ENCODE results near the gene BHLHE23.

Gene BHLHE23

DNA sequence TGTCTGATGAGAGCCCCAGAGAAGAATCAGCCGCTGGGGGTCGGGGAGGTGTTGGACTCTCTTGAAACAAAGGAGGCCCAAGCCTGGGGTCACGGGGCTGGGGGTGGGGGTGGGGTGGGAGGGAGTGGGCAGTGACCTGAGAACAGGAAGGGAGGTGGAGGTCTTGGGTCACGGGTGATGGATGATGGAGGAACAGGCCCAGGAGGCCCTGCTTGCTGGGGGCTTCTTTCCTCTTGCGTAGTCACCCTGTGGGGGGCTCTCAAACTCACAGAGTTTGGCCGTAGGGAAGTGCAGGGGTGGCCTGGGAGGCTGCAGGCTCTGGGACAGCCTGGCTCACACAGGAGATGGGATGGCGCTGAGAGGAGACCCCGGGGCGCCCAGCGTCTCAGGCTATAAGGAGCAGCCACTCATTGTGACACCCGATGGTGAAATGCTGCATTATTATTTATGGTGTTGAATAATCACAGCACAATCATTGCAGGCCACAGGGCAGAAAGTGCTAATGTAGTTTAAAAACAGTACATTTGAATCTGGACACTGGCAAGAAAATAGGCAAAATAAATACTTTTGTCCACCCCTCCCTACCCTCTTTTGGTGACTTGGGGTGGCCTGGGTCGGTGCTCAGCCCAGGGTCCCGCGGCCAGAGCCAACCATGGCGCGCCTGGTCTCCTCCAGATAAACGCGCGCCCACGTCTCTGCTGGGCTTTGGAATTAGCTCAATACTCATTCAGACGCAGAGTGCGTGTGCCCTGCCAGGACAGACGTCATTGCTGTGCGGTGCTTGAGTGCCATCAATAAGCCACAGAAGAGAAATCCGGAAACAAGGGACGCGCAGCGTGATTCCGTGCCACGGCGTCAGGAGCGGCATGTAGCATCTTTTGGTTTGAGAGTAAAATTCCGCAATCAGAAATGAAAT, 27.3 kb upstream of the BHLHE23 start:
- Mint-ChIP-seq H3K4me1 (ENCODE audit: low read depth) (peaks cover 6% of the 10 kb centered on the region), H3K27me3 (ENCODE audit: low read depth) (peaks cover 20% of the 10 kb centered on the region), H3K9me3 (no peaks in the 10 kb centered on the region), H3K27ac (no peak overlapping the region), H3K4me3 (no peak overlapping the region), H3K36me3 (ENCODE audit: low read depth) (no peaks in the 10 kb centered on the region)

DNA sequence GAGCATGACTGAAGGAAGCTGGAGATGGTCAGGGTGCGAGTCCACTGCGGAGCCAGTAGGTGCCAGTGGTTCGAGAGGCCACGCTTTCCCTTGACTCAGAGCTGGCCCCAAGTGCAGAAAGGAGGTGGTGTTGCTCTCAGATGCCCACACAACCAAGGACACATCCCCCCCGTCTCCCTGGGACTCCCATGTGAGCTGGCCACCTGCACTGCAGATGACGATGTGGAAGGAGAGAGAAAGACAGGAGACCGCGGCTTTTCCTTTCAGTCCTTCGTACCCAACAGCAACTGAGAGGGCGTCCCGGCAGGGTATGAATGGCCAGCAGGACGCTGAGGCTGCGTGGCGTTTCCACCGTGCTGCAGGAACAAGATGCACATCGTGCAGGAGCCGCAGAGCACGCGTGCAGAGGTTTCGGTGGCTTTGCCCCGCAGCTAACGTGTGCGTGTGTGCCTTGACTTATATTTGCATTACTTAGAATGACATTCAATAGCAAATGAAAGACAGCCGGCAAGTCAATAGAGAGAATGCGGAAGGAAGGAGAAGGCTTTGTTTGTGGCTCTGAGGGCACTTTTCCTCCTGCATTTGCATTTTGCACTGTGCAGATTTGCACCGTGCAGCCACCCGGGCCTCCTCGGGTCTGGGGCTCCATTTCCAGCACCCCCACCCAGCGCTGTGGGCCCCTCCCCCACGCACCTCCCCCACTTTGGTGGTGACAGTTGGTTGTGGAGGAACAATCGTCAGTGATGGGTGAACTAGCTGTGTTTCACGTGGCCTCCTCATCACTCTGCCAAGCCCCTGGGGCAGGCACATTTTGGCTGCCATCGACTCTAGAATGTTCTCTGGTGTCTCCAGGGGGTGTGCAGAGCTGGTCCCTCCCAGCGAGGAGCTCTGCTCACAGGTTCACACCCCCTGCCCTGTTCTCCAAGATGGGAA, 26.4 kb upstream of the BHLHE23 start:
- Mint-ChIP-seq H3K4me1 (ENCODE audit: low read depth) (peaks cover 6% of the 10 kb centered on the region), H3K27me3 (ENCODE audit: low read depth) (peaks cover 20% of the 10 kb centered on the region), H3K4me3 (peak overlapping the region; percentile 31), H3K27ac (no peak overlapping the region), H3K9me3 (no peaks in the 10 kb centered on the region), H3K36me3 (ENCODE audit: low read depth) (no peaks in the 10 kb centered on the region)

DNA sequence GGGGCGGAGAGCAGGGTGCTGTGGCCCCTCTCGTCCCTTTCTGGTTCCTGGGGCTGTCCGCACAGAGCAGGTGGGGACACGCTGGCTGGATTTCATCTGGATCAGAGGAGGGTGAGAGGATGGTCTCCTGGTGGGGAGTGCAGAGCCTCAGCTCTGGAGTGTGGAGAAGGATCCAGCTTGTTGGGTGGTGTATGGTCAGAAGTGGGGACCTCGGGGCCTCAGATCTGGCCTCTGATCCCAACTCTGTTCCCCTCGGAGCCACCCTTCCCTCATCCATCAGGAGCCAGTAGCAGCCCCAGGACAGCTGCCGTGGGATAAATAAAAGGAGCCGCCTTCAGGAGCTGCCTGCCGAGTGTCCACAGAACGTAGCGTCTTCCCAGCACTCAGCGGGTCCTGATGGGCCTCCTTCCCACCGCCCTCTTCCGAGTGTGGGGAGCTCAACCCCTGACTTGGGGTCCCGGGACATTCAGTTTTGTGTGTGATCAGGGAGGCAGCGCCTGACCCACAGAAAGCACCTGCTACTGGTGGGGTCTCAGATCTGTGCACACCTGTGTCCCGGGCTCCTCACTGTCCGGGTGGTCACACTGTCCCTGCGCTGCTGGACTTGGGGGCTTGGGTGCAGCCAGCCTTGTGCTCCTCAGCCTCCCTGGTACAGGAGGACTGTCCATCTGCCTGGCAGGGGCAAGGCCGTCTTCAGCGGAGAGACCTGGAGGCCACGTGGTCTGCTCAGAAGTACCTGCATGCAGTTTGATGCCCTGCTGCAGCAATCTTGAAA, 25.4 kb upstream of the BHLHE23 start:
- H3K9me3 Mint-ChIP-seq: no peaks in the 10 kb centered on the region
- no peak overlapping the region for H3K4me3 Mint-ChIP-seq
- peaks cover 6% of the 10 kb centered on the region for H3K4me1 Mint-ChIP-seq (ENCODE audit: low read depth)
- H3K36me3 Mint-ChIP-seq (ENCODE audit: low read depth): no peaks in the 10 kb centered on the region
- no peak overlapping the region for H3K27ac Mint-ChIP-seq
- H3K27me3 Mint-ChIP-seq (ENCODE audit: low read depth): peaks cover 26% of the 10 kb centered on the region

DNA sequence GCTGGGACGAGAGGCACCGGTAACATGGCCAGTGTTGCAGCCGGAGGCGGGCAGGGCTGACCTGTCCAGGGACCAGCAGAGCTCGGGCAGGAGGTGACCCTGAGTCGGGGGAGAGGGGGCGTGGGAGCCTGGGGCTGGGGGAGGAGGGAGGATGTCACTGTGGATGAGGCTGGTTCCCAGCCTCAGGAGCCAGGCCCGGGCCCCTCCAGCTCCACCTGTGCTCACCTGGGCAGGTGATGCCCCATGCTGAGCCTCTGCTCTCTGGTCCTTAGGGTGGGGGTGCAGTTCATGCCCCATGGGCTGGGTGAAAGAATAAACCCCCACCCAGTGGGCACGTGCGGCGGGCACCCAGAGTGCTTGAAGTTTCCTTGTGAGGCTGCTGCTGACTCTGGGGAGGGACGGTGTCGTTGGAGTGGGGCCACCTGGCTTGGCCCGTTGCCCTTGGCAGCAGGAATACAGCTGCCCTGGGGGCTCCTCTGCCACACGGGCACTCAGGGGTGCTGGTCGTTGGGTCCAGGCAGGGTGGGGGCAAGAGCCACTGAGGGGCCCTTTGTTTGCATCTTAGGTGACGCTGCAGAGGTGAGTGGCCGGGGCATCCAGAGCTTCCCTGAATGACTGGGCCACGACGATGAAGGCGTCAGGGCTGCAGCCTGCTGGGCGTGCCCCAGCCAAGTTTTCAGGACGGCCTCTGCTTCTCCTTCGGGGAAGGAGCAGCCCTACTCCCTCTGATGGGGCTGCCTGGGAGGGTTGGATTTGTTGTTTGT, 24.7 kb upstream of the BHLHE23 start:
- no peak overlapping the region for H3K27ac Mint-ChIP-seq
- no peak overlapping the region for H3K4me3 Mint-ChIP-seq
- peaks cover 6% of the 10 kb centered on the region for H3K4me1 Mint-ChIP-seq (ENCODE audit: low read depth)
- peaks cover 24% of the 10 kb centered on the region for H3K27me3 Mint-ChIP-seq (ENCODE audit: low read depth)
- no peaks in the 10 kb centered on the region for H3K36me3 Mint-ChIP-seq (ENCODE audit: low read depth)
- H3K9me3 Mint-ChIP-seq: no peaks in the 10 kb centered on the region

DNA sequence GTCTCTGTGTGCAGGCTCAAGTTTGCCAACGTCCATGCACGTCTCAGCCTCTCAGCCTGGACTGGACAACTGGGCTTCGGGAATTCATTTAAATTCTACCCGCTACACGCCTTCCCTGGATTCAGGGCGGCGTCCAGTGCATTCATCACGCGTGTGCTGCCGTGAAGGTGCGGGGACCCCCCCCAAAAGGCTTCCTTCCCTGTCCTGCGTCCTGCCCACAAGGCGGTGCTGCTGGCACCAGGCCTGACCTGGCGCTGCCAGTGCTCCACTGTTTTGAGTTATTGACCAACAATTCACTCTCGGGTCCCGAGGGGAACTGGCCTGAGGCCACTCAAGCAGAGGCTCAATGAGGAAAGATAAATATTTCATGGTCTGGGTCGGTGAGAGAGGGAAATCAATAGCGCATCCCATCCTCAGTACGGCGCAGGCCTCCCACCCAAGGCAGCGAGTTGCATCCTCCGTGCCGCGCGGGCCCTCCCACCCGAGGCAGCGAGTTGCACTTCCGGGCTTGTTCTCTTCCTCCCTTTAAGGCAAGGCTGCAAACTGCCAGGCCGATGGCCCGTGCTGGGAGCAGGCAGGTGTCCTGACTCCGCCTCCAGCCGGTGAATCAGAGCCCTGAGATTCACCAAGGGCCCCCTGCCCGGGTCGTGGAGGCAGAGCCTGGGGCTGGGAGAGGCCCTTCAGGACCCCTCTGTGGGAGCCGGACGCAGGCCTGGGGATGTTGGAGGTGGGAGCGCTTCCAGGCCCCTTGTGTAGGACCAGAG, 22.8 kb upstream of the BHLHE23 start:
- H3K27ac Mint-ChIP-seq: no peak overlapping the region
- no peaks in the 10 kb centered on the region for H3K9me3 Mint-ChIP-seq
- H3K4me1 Mint-ChIP-seq (ENCODE audit: low read depth): peaks cover 8% of the 10 kb centered on the region
- no peaks in the 10 kb centered on the region for H3K36me3 Mint-ChIP-seq (ENCODE audit: low read depth)
- peaks cover 23% of the 10 kb centered on the region for H3K27me3 Mint-ChIP-seq (ENCODE audit: low read depth)
- no peak overlapping the region for H3K4me3 Mint-ChIP-seq

DNA sequence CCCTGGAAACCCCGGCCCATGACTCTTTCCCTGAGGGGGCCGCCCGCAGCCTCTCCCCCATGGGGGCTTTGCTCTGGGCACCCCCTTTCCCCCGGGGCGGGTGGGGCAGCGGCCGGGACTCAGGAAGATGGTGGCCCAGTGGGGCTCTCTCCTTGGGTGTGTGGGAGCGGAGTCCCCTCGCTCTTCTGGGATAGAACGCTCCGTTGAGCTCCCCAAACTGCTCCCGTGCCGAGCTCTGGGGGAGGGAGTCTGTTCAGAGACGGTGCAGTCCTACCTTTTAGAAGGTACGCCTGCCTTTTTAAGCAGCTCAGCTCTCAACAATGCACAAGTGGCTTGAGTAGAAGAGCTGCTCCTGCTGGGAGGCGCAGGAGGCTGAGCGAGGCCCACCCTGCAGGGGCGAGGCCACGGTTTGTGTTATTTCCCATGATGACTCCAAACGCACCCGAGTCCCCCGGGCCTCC, 21.7 kb upstream of the BHLHE23 start:
- H3K4me1 Mint-ChIP-seq (ENCODE audit: low read depth): peaks cover 8% of the 10 kb centered on the region
- no peaks in the 10 kb centered on the region for H3K9me3 Mint-ChIP-seq
- H3K27me3 Mint-ChIP-seq (ENCODE audit: low read depth): peaks cover 23% of the 10 kb centered on the region
- H3K36me3 Mint-ChIP-seq (ENCODE audit: low read depth): no peaks in the 10 kb centered on the region
- H3K4me3 Mint-ChIP-seq: no peak overlapping the region
- H3K27ac Mint-ChIP-seq: no peak overlapping the region

DNA sequence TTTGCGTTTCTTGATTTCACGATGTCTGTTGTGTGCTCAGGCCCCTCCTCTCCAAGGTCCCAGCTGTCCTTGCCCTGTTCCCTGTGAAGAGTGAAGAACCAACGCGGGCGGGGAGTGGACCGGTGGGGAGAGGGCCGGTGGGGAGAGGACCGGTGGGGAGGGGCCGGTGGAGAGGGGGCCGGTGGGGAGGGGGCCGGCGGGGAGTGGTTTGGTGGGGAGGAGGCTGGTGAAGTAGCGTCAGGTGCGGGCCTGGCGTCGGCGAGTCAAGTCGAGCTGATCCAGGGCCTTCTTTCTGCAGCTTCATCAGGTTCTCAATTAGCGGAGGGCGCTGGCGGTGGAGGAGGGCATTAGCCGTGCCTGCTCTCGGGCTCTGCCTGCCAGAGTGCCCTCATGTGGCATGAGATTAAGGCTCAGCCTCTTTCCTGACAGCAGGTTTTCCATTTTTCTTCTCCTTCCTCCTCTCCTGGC, 21.2 kb upstream of the BHLHE23 start:
- Mint-ChIP-seq H3K4me3 (no peak overlapping the region), H3K4me1 (ENCODE audit: low read depth) (peaks cover 6% of the 10 kb centered on the region), H3K36me3 (ENCODE audit: low read depth) (no peaks in the 10 kb centered on the region), H3K9me3 (no peaks in the 10 kb centered on the region), H3K27me3 (ENCODE audit: low read depth) (peaks cover 18% of the 10 kb centered on the region), H3K27ac (no peak overlapping the region)

DNA sequence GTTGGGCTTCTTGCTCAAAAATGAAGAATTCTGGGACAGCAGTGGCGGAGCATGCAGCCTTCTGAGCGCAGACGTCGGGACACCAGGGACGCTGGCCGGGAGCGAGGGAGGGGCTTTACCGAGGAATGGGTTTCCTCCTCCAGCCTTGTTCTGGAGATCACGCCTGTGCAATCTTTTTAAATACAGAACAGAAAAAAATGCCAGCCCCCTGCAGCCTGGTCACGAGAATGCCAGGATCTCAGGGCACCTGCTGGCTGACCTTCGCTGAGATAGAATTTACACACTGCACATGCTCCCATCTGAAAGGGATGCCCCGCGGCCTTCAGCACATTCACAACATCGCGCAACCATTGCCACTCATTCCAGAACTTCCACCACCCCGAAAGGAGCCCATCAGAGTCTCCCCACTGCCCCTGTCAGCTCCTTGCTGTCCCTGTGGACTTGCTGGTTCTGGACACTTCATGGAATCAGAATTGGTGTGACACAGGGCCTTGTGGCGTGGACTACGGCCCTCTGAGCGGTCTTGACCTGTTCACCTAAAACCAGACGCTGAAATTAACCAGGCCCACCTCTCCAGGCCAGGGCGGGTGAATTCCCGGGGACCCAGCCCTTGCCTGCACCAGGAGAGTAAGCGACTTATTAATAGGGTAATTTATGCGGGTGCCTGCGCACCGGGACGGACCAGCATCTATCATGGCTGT, 20.6 kb upstream of the BHLHE23 start:
- Mint-ChIP-seq H3K4me1 (ENCODE audit: low read depth) (peaks cover 2% of the 10 kb centered on the region), H3K9me3 (no peaks in the 10 kb centered on the region), H3K36me3 (ENCODE audit: low read depth) (no peaks in the 10 kb centered on the region), H3K4me3 (no peak overlapping the region), H3K27me3 (ENCODE audit: low read depth) (peaks cover 13% of the 10 kb centered on the region), H3K27ac (no peak overlapping the region)

DNA sequence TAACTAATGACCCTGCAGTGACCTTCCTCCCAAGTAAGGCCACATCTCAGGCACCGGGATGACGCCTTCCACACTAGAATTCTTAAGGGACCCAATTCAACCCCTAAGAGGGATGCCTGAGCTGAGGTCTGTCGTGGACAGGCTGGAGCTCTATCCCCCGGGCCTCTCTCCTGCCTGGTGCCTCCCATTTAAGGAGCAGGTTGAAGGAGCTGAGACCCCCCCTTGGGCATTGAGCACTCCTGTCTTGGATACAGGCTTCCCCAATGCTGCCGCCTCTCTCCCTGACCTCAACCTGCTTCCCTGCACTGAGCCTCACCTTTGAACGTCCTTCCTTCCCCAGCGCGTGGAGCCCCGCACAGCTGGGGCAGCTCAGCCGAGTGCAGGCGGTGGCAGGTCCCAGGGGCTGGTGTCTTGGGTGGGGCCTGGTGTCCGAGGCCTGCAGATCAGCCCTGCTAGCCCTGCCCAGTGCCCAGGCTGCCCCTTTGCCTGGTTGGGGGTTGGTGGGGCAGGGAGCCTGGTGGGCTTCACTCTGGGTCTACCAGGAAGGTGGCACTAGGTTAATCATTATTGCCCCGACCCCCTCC, 19.9 kb upstream of the BHLHE23 start:
- Mint-ChIP-seq H3K27me3 (ENCODE audit: low read depth) (peaks cover 9% of the 10 kb centered on the region), H3K27ac (no peak overlapping the region), H3K4me1 (ENCODE audit: low read depth) (peaks cover 2% of the 10 kb centered on the region), H3K36me3 (ENCODE audit: low read depth) (no peaks in the 10 kb centered on the region), H3K9me3 (no peaks in the 10 kb centered on the region), H3K4me3 (no peak overlapping the region)

DNA sequence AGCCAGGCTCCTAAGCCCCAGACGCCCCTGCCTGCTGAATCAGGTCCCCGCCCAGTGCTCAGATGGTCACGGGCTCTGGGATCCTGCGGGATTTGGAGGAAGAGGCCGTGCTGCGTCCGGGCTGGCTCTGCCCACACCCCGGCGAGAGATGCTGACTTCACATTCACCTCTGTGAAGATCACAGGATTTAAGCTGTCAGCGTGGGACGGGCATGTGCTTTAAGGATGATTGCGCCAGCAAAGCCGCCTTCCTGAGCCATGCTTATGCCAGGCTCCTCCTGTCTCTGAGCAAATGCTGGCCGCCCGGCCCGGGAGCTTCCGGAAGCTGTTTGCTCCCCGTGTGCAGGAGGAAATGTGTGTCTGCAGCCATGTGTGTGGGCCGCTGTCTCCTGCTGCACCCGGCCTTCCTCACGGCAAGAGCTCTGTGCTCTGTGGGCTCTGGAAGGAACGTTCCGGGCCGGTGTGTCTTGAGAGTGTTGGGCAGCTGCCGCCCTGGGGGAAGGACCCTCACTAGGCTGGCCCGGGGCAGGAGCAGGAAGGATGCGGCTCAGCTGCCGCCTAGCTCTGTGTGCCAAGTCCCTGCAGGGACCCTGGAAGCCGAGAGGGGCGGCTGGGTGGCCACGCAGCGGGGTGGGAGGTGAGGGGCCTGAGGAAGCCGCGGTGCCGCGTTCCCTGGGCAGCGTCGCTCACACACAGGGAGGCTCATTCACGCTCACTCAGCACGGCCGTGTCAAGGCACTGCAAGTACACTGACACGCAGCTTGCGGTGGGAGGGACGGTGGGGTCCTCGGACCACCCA, 19.0 kb upstream of the BHLHE23 start:
- H3K27ac Mint-ChIP-seq: no peak overlapping the region
- no peaks in the 10 kb centered on the region for H3K36me3 Mint-ChIP-seq (ENCODE audit: low read depth)
- peaks cover 9% of the 10 kb centered on the region for H3K27me3 Mint-ChIP-seq (ENCODE audit: low read depth)
- peaks cover 2% of the 10 kb centered on the region for H3K4me1 Mint-ChIP-seq (ENCODE audit: low read depth)
- H3K9me3 Mint-ChIP-seq: no peaks in the 10 kb centered on the region
- H3K4me3 Mint-ChIP-seq: no peak overlapping the region

DNA sequence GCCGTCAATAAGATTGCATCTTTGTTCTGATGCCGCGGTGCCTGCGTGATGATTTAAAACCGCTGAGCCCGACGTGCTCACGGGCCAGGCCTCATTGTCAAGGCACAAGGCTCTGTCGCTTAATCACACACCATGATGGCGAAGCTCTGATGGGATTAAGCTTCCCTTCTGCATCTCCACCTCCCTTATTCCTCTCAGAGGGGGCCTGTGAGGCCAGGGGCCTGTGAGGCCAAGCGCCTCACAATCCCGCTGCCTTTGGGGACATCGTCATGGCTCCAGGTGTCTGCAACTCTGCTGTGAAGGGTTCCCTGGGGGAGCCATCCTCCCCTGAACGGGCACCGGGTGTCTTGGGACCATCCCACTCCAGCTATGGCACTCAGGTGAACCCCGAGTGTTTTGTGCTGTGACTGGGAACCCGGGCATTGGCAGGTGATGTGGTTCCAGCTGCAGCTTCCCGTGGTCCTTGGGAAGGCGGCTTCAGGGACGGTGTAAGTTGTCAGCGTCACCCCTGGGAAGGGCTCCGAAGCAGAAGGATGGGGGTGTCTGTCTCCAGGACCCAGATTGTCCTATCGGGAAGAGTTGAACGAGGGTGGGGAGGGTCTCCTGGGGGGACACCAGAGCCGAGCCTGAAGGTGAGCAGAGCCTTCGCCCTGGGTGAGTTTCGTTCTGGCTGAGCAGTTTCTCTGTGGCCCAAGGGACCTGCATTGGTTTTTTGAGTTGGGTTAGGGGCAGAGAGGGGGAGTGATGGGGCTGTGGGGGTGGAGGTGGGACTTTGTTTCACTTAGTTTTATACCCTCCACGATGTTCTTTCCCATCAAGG, 18.0 kb upstream of the BHLHE23 start:
- no peaks in the 10 kb centered on the region for H3K9me3 Mint-ChIP-seq
- peaks cover 9% of the 10 kb centered on the region for H3K27me3 Mint-ChIP-seq (ENCODE audit: low read depth)
- H3K27ac Mint-ChIP-seq: no peak overlapping the region
- peaks cover 2% of the 10 kb centered on the region for H3K4me1 Mint-ChIP-seq (ENCODE audit: low read depth)
- H3K4me3 Mint-ChIP-seq: no peak overlapping the region
- no peaks in the 10 kb centered on the region for H3K36me3 Mint-ChIP-seq (ENCODE audit: low read depth)

Data from T-helper 1 cell treated with Interleukin-12 subunit alpha and Interleukin-12 subunit beta and Interleukin-4 antibody, amounts not matched to agents 30 μg/mL and 1 μg/mL, for 36 hours (primary cell).